Vagina (tissue), 2 donors: ENCODE results near the gene CFAP61.

ENCODE experiments used
- POLR2A ChIP-seq, 2 donors: fragments of 450-650 bp; IDR thresholded peaks; one replicate each; pipeline ENCODE4 v1.6.1; 2017; ENCODE audit warnings: antibody characterized with exemption in 2 of 2, mild to moderate bottlenecking in 2 of 2, moderate library complexity in 2 of 2
- TF ChIP-seq, protein P1 (sequence below), 3 experiments: fragments of 450-650 bp in 2 of 3; fragments of 200-600 bp in 1 of 3; sonication (generic) in 1 of 3; IDR thresholded peaks; one replicate each; pipeline ENCODE4 v1.5.1; 2017 to 2019; ENCODE audit warnings: antibody characterized with exemption in 3 of 3, mild to moderate bottlenecking in 2 of 3, moderate library complexity in 2 of 3

DNA sequence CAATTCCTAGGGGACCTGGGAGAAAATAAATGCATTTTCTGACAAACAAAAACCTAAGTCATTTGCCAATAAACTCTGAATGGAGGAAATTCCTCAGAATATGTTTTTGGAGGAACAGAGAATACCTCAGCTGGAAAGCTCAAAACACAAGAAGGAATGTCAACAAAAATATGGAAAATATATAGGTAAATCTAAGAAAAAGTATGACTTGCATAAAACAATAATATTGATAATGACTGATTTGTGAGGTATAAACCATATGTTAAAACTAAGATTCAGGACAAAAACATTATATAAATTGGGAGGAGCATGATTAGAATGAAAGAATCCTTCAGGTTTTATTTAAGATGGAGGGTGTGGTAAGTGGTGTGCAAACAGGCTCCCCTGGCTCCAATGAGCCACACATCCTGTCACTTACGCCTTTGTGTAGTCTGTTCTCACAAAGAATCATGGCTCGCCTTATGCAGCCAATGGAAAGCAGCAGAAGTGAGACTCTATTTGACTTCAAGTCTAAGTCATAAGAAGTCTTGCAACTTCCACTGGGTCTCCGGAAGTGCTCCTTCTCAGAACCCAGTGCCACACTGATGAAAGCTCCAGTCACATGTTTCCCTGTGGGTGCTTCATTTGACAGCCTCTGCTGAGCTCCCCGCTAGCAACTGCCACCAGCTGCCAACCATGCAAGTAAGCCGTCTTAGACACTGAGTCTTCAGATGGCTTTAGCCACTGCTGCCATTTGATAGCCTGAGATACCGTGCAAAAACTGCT, 8.1 kb downstream of the CFAP61 start:
- TF ChIP-seq, protein P1, sequence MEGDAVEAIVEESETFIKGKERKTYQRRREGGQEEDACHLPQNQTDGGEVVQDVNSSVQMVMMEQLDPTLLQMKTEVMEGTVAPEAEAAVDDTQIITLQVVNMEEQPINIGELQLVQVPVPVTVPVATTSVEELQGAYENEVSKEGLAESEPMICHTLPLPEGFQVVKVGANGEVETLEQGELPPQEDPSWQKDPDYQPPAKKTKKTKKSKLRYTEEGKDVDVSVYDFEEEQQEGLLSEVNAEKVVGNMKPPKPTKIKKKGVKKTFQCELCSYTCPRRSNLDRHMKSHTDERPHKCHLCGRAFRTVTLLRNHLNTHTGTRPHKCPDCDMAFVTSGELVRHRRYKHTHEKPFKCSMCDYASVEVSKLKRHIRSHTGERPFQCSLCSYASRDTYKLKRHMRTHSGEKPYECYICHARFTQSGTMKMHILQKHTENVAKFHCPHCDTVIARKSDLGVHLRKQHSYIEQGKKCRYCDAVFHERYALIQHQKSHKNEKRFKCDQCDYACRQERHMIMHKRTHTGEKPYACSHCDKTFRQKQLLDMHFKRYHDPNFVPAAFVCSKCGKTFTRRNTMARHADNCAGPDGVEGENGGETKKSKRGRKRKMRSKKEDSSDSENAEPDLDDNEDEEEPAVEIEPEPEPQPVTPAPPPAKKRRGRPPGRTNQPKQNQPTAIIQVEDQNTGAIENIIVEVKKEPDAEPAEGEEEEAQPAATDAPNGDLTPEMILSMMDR (IDR thresholded peaks at IDR 0.05) = no peak
- no peak for TF ChIP-seq POLR2A (IDR thresholded peaks at IDR 0.05)
